ENCODE data around the gene GALR1. TPM values are rescaled to one million over a fixed set of nuclear protein-coding genes. Genes with fewer than 3 reads are reported as not detected.
"Not testable (repeated sequence)": the region's sequence is repeated elsewhere in the genome, so short reads cannot be mapped to it uniquely, and the experiment has no call there.

The GALR1 gene
- total and polyA plus RNA-seq, 5 donors from 2014 or later: not detected

GRCh38 chr18:77223653-77224052 is 26.0 kb upstream of the GALR1 start:
- H3K27ac ChIP-seq (ENCODE audit: insufficient read depth, low read length, poor library complexity, severe bottlenecking): no peak overlapping the region
- Mint-ChIP-seq H3K27ac (no peak overlapping the region), H3K4me1 (peaks cover 0 to 3% (median 0%) of the 10 kb centered on the region in 4 donors), H3K36me3 (no peaks in the 10 kb centered on the region), H3K9me3 (no peaks in the 10 kb centered on the region), H3K27me3 (peaks cover 30% of the 10 kb centered on the region), H3K4me3 (no peak overlapping the region)
- H3K4me1 ChIP-seq (ENCODE audit: control insufficient read depth, insufficient read depth, low read length, poor library complexity, severe bottlenecking): no peaks in the 10 kb centered on the region
- no peak for DNase-seq
- H3K4me3 ChIP-seq (ENCODE audit: low read depth, low read length): no peak overlapping the region
- ATAC-seq (ENCODE audit: low read depth in 2 of 2): no peak
- H3K36me3 ChIP-seq (ENCODE audit: control insufficient read depth, insufficient read depth, low read length): no peaks in the 10 kb centered on the region
- no peaks in the 10 kb centered on the region for H3K9me3 ChIP-seq (ENCODE audit: control insufficient read depth in 2 of 2, low read length in 2 of 2)
- peaks cover 10% of the 10 kb centered on the region for H3K27me3 ChIP-seq (ENCODE audit: control insufficient read depth, insufficient read depth, low read length)

GRCh38 chr18:77230645-77231044 is 19.0 kb upstream of the GALR1 start:
- Mint-ChIP-seq H3K4me3 (no peak overlapping the region), H3K27ac (no peak overlapping the region), H3K36me3 (no peaks in the 10 kb centered on the region), H3K27me3 (peaks cover 42% of the 10 kb centered on the region), H3K9me3 (peaks cover 0 to 3% (median 0%) of the 10 kb centered on the region in 7 donors), H3K4me1 (no peaks in the 10 kb centered on the region)
- Histone ChIP-seq H3K27ac (ENCODE audit: insufficient read depth, low read length, poor library complexity, severe bottlenecking) (no peak overlapping the region), H3K4me1 (ENCODE audit: control insufficient read depth, insufficient read depth, low read length, poor library complexity, severe bottlenecking) (no peaks in the 10 kb centered on the region), H3K4me3 (ENCODE audit: low read depth, low read length) (no peak overlapping the region), H3K9me3 (ENCODE audit: control insufficient read depth in 2 of 2, low read length in 2 of 2) (no peaks in the 10 kb centered on the region), H3K36me3 (ENCODE audit: control insufficient read depth, insufficient read depth, low read length) (no peaks in the 10 kb centered on the region), H3K27me3 (ENCODE audit: control insufficient read depth, insufficient read depth, low read length) (peaks cover 29% of the 10 kb centered on the region)
- DNase-seq (no peak), ATAC-seq (ENCODE audit: low read depth in 2 of 2) (no peak)

GRCh38 chr18:77234504-77235365 is 14.9 kb upstream of the GALR1 start:
- Mint-ChIP-seq H3K4me1 (no peaks in the 10 kb centered on the region), H3K9me3 (peaks cover 0 to 21% (median 10%) of the 10 kb centered on the region in 7 donors), H3K36me3 (peaks cover 9% of the 10 kb centered on the region), H3K27ac (peak overlapping the region in 1 of 3 donors; percentile 5), H3K27me3 (peaks cover 26% of the 10 kb centered on the region), H3K4me3 (no peak overlapping the region)
- ATAC-seq (ENCODE audit: low read depth in 2 of 2): no peak
- DNase-seq: no peak
- H3K4me3 ChIP-seq (ENCODE audit: low read depth, low read length): no peak overlapping the region
- H3K36me3 ChIP-seq (ENCODE audit: control insufficient read depth, insufficient read depth, low read length): no peaks in the 10 kb centered on the region
- peaks cover 17% of the 10 kb centered on the region for H3K27me3 ChIP-seq (ENCODE audit: control insufficient read depth, insufficient read depth, low read length)
- H3K4me1 ChIP-seq (ENCODE audit: control insufficient read depth, insufficient read depth, low read length, poor library complexity, severe bottlenecking): no peaks in the 10 kb centered on the region
- H3K27ac ChIP-seq (ENCODE audit: insufficient read depth, low read length, poor library complexity, severe bottlenecking): no peak overlapping the region
- H3K9me3 ChIP-seq (ENCODE audit: control insufficient read depth in 2 of 2, low read length in 2 of 2): peaks cover 15 to 16% of the 10 kb centered on the region in 2 experiments

GRCh38 chr18:77239285-77239684 is 10.4 kb upstream of the GALR1 start:
- not testable (repeated sequence) for H3K4me3 ChIP-seq (ENCODE audit: low read depth, low read length); H3K36me3 Mint-ChIP-seq; H3K27ac ChIP-seq (ENCODE audit: insufficient read depth, low read length, poor library complexity, severe bottlenecking); H3K36me3 ChIP-seq (ENCODE audit: control insufficient read depth, insufficient read depth, low read length); H3K27me3 ChIP-seq (ENCODE audit: control insufficient read depth, insufficient read depth, low read length); H3K27ac Mint-ChIP-seq; H3K4me1 Mint-ChIP-seq; DNase-seq; H3K4me1 ChIP-seq (ENCODE audit: control insufficient read depth, insufficient read depth, low read length, poor library complexity, severe bottlenecking); ATAC-seq (ENCODE audit: low read depth in 2 of 2)
- H3K4me3 Mint-ChIP-seq: peak overlapping the region in 1 of 4 donors; percentile 63
- peaks cover 0 to 26% (median 11%) of the 10 kb centered on the region in 7 donors for H3K9me3 Mint-ChIP-seq
- H3K27me3 Mint-ChIP-seq: peaks cover 11% of the 10 kb centered on the region
- peaks cover 18% of the 10 kb centered on the region in 2 experiments for H3K9me3 ChIP-seq (ENCODE audit: control insufficient read depth in 2 of 2, low read length in 2 of 2)

GRCh38 chr18:77248873-77249568 is 627 bp upstream of the GALR1 start:
- peaks cover 10% of the 10 kb centered on the region for H3K4me1 ChIP-seq (ENCODE audit: control insufficient read depth, insufficient read depth, low read length, poor library complexity, severe bottlenecking)
- peak overlapping the region; percentile 32 for H3K4me3 ChIP-seq (ENCODE audit: low read depth, low read length)
- no peak overlapping the region for H3K27ac ChIP-seq (ENCODE audit: insufficient read depth, low read length, poor library complexity, severe bottlenecking)
- H3K36me3 Mint-ChIP-seq: no peaks in the 10 kb centered on the region
- peaks cover 0 to 15% (median 10%) of the 10 kb centered on the region in 4 donors for H3K4me1 Mint-ChIP-seq
- H3K9me3 Mint-ChIP-seq: peaks cover 3 to 14% (median 9%) of the 10 kb centered on the region in 7 donors
- no peaks in the 10 kb centered on the region for H3K36me3 ChIP-seq (ENCODE audit: control insufficient read depth, insufficient read depth, low read length)
- ATAC-seq (ENCODE audit: low read depth in 2 of 2): no peak
- H3K27me3 ChIP-seq (ENCODE audit: control insufficient read depth, insufficient read depth, low read length): peaks cover 32% of the 10 kb centered on the region
- no peak for DNase-seq
- H3K9me3 ChIP-seq (ENCODE audit: control insufficient read depth in 2 of 2, low read length in 2 of 2): peaks cover 6 to 10% of the 10 kb centered on the region in 2 experiments
- peaks cover 76% of the 10 kb centered on the region for H3K27me3 Mint-ChIP-seq
- H3K4me3 Mint-ChIP-seq: peak overlapping the region in 3 of 4 donors; percentile 66 to 81 (median 72)
- H3K27ac Mint-ChIP-seq: no peak overlapping the region

- no peak overlapping the region for H3K27ac Mint-ChIP-seq
- H3K27me3 Mint-ChIP-seq: peaks cover 80% of the 10 kb centered on the region
- H3K4me3 Mint-ChIP-seq: peak overlapping the region in 2 of 4 donors; percentile 39 to 74
- DNase-seq (no peak), ATAC-seq (ENCODE audit: low read depth in 2 of 2) (no peak)
- no peak overlapping the region for H3K4me3 ChIP-seq (ENCODE audit: low read depth, low read length)
- peaks cover 37% of the 10 kb centered on the region for H3K27me3 ChIP-seq (ENCODE audit: control insufficient read depth, insufficient read depth, low read length)
- no peaks in the 10 kb centered on the region for H3K36me3 ChIP-seq (ENCODE audit: control insufficient read depth, insufficient read depth, low read length)
- peaks cover 0 to 15% (median 10%) of the 10 kb centered on the region in 4 donors for H3K4me1 Mint-ChIP-seq
- H3K9me3 ChIP-seq (ENCODE audit: control insufficient read depth in 2 of 2, low read length in 2 of 2): peaks cover 6 to 10% of the 10 kb centered on the region in 2 experiments
- peaks cover 3 to 10% (median 9%) of the 10 kb centered on the region in 7 donors for H3K9me3 Mint-ChIP-seq
- no peaks in the 10 kb centered on the region for H3K36me3 Mint-ChIP-seq
- no peak overlapping the region for H3K27ac ChIP-seq (ENCODE audit: insufficient read depth, low read length, poor library complexity, severe bottlenecking)
- H3K4me1 ChIP-seq (ENCODE audit: control insufficient read depth, insufficient read depth, low read length, poor library complexity, severe bottlenecking): peaks cover 10% of the 10 kb centered on the region
These were observed 865 bp downstream of the GALR1 start for GRCh38 chr18:77250501-77250925.

GRCh38 chr18:77250926-77251729 is 1.5 kb downstream of the GALR1 start:
- ATAC-seq (ENCODE audit: low read depth in 2 of 2) (no peak), DNase-seq (no peak)
- Histone ChIP-seq H3K4me3 (ENCODE audit: low read depth, low read length) (no peak overlapping the region), H3K36me3 (ENCODE audit: control insufficient read depth, insufficient read depth, low read length) (no peaks in the 10 kb centered on the region), H3K27me3 (ENCODE audit: control insufficient read depth, insufficient read depth, low read length) (peaks cover 42% of the 10 kb centered on the region), H3K4me1 (ENCODE audit: control insufficient read depth, insufficient read depth, low read length, poor library complexity, severe bottlenecking) (peaks cover 10% of the 10 kb centered on the region), H3K27ac (ENCODE audit: insufficient read depth, low read length, poor library complexity, severe bottlenecking) (no peak overlapping the region), H3K9me3 (ENCODE audit: control insufficient read depth in 2 of 2, low read length in 2 of 2) (peaks cover 6 to 10% of the 10 kb centered on the region in 2 experiments)
- no peak overlapping the region for H3K27ac Mint-ChIP-seq
- peaks cover 0 to 15% (median 10%) of the 10 kb centered on the region in 4 donors for H3K4me1 Mint-ChIP-seq
- peaks cover 79% of the 10 kb centered on the region for H3K27me3 Mint-ChIP-seq
- no peaks in the 10 kb centered on the region for H3K36me3 Mint-ChIP-seq
- H3K4me3 Mint-ChIP-seq: peak overlapping the region in 2 of 4 donors; percentile 39 to 74
- peaks cover 3 to 10% (median 6%) of the 10 kb centered on the region in 7 donors for H3K9me3 Mint-ChIP-seq
